HG03175 (cell line): Measurements from ENCODE around the gene VASP.

ENCODE experiments used
- ATAC-seq: cut with Tn5 transposase; IDR thresholded peaks from one replicate; pipeline ENCODE4 v1.9.1; 2021; ENCODE audit warnings: mild to moderate bottlenecking, moderate library complexity; ENCODE audit not compliant: unreplicated experiment

Gene VASP

GRCh38 chr19:45514376-45515051, 7.2 kb downstream of the VASP start:
- ATAC-seq = no peak

- ATAC-seq = no peak
Observed at GRCh38 chr19:45515081-45515624, 7.9 kb downstream of the VASP start.

- no peak for ATAC-seq
Observed at GRCh38 chr19:45515807-45516401, 8.6 kb downstream of the VASP start.

GRCh38 chr19:45517238-45517637, 10.0 kb downstream of the VASP start:
- no peak for ATAC-seq

- no peak for ATAC-seq
Observed at GRCh38 chr19:45517641-45518468, 10.6 kb downstream of the VASP start.

GRCh38 chr19:45518469-45518826, 11.2 kb downstream of the VASP start:
- ATAC-seq = no peak

GRCh38 chr19:45522010-45522941, 15.0 kb downstream of the VASP start:
- ATAC-seq = no peak

- ATAC-seq = peak; percentile 80
Observed at GRCh38 chr19:45523642-45524256, 16.5 kb downstream of the VASP start.

- no peak for ATAC-seq
Observed at GRCh38 chr19:45524575-45525129, 17.4 kb downstream of the VASP start.

- no peak for ATAC-seq
Observed at GRCh38 chr19:45526143-45526542, 18.9 kb downstream of the VASP start.

- no peak for ATAC-seq
Observed at GRCh38 chr19:45526971-45527370, 19.7 kb downstream of the VASP start.

- ATAC-seq = no peak
Observed at GRCh38 chr19:45527731-45528130, 20.5 kb downstream of the VASP start.

- no peak for ATAC-seq
Observed at GRCh38 chr19:45528149-45528743, 21.0 kb downstream of the VASP start.

GRCh38 chr19:45528744-45529419, 21.6 kb downstream of the VASP start:
- ATAC-seq = no peak

GRCh38 chr19:45529420-45529785, 22.1 kb downstream of the VASP start:
- ATAC-seq = no peak

GRCh38 chr19:45531349-45531748, 24.1 kb downstream of the VASP start:
- no peak for ATAC-seq

- ATAC-seq = no peak
Observed at GRCh38 chr19:45539459-45539858, 32.2 kb downstream of the VASP start.

GRCh38 chr19:45542234-45542668, 35.0 kb downstream of the VASP start:
- ATAC-seq = no peak

- no peak for ATAC-seq
Observed at GRCh38 chr19:45547211-45547770, 40.0 kb downstream of the VASP start.
